RWPE1 (cell line): ENCODE measurements around the gene ACP7.
"Not testable (repeated sequence)": the region's sequence is repeated elsewhere in the genome, so short reads cannot be mapped to it uniquely, and the experiment has no call there.

Source experiments
- CTCF ChIA-PET: fragments of 350-600 bp; sonication (Branson Sonifier 250); formaldehyde crosslinking; extraction: SDS; loops from one replicate; lab custom pipeline; 2021; lab: Yijun Ruan, JAX
- POLR2A ChIA-PET: fragments of 400-600 bp; formaldehyde crosslinking; extraction: SDS; loops from one replicate; lab custom pipeline; 2020; ENCODE audit warnings: antibody characterized with exemption; ENCODE audit not compliant: low non-redundant PET; lab: Yijun Ruan, JAX
- DNase-seq: peaks from one replicate; pipeline ENCODE4 v3.0.0; 2012; ENCODE audit warnings: low spot score
- H3K27ac ChIP-seq: fragments of 450-650 bp; 2 replicates; pipeline ENCODE4 v1.5.1; 2017
- TF ChIP-seq, protein P1 (sequence below): fragments of 450-650 bp; conservative IDR thresholded peaks from 2 replicates; pipeline ENCODE4 v1.5.1; 2017; ENCODE audit warnings: low read depth, mild to moderate bottlenecking

The ACP7 gene

DNA sequence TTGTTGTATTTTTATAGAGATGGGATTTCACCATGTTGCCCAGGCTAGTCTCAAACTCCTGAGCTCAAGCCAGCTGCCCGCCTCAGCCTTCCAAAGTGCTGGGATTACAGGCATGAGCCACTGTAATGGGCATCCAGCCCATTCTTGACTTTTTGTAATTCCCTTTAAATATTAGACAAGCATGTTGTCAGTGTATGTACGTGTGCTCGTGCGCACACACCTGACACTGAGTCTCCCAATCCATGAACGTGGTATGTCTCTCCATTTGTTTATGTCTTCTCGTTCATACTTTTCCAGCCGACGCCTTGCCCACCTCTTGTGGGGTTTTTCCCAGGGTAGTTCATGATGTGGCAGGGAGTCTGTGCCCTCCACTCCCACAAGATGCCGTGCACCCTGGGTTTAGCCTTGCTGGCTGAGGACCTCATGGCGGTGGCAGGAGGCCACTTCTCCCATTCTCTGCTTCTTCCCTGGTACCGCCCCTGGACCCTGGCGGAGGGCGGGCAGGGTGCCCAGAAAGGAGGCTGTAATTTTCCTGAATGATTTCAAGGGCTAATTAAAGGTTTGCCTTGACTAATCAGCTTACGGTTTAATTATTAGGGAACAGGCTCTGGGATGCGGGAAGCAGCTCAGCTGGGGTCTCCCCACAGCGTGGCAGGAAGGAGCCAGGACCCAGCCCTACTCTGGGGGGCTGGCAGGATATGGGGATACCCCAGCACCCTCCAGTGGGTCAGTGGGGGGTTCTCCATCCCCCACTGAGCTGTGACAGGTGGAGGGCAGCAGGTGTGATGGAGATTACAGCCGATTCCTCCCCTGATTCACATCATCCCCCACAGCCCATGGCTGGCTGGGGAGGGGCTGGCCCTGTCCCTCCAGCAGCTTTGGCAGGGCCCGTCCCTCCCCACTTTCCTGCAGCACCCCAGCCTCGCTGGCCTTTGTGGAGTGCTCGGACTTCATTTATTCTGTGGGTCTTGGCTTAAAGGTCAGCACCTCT, 54.3 kb downstream of the ACP7 start:
- TF ChIP-seq, protein P1, sequence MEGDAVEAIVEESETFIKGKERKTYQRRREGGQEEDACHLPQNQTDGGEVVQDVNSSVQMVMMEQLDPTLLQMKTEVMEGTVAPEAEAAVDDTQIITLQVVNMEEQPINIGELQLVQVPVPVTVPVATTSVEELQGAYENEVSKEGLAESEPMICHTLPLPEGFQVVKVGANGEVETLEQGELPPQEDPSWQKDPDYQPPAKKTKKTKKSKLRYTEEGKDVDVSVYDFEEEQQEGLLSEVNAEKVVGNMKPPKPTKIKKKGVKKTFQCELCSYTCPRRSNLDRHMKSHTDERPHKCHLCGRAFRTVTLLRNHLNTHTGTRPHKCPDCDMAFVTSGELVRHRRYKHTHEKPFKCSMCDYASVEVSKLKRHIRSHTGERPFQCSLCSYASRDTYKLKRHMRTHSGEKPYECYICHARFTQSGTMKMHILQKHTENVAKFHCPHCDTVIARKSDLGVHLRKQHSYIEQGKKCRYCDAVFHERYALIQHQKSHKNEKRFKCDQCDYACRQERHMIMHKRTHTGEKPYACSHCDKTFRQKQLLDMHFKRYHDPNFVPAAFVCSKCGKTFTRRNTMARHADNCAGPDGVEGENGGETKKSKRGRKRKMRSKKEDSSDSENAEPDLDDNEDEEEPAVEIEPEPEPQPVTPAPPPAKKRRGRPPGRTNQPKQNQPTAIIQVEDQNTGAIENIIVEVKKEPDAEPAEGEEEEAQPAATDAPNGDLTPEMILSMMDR, result no peak
- POLR2A ChIA-PET, result interaction anchor here (0.5 to 0.6 kb wide), 2 partner anchors 781 to 1126 kb away, joined by 3 to 5 read pairs; no protein-coding TSS in a partner anchor
- no peak for DNase-seq
- CTCF ChIA-PET, result no interaction called here
- peak overlapping the region; percentile 50; the same call in 1 of the 2 replicates for H3K27ac ChIP-seq

DNA sequence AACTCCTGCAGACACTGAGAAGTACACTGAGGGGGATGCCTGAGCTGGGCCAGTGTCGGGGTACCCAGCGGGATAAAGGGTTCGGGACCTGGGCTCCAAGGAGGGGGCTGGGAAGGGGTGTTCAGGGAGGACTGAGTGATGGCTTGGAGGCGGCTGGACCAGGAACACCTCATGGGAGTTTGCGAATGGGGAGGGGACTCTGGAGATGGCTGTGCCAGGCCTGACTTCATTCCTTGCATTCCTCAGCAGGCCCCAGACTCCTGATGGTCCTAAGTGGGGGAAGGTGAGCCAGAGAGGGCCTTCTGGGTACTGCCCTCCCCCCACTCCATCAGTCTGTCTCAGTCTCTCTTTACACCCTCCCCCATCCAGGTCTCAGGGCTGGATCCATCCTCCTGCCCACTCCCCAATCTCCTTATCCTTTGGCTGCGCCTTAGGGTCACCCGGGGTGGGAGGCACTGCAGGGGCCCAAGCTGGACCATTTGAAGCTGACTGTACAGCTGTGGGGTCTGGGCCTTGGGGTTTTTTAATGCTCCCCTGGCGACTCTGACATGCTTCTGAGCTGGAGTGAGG, 55.2 kb downstream of the ACP7 start:
- ChIA-PET CTCF (no interaction called here), POLR2A (interaction anchor here (0.5 kb wide), 1 partner anchor 782 kb away, joined by 5 read pairs; no protein-coding TSS in a partner anchor)
- TF ChIP-seq, protein P1, result no peak
- H3K27ac ChIP-seq, result peak overlapping the region; percentile 17; the same call in 1 of the 2 replicates
- no peak for DNase-seq

DNA sequence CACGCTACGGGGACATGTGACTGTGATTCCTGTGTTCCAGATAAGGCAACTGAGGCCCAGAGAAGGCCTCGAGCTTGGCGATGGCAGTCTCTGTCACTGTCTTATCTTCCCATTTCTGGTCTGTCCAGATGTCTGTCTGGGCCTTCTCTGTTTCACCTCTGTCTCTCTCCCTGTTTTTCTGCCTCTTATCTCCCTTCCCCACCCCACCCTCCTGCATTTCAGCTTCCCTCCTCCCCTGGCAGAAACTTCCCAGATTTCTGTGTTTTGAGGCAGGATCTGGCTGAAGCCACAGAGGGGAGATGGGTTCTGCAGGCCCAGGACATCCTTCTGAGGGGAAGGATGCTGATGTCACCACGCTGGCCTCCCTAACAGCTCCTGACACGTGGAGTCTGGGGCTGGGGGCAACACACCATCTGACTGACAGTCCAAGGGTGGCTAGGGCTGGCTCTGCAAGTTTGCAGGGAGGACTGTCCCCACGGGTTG, 55.8 kb downstream of the ACP7 start:
- TF ChIP-seq, protein P1, result no peak
- ChIA-PET POLR2A (no interaction called here), CTCF (no interaction called here)
- H3K27ac ChIP-seq, result peak overlapping the region; percentile 17
- DNase-seq, result no peak

DNA sequence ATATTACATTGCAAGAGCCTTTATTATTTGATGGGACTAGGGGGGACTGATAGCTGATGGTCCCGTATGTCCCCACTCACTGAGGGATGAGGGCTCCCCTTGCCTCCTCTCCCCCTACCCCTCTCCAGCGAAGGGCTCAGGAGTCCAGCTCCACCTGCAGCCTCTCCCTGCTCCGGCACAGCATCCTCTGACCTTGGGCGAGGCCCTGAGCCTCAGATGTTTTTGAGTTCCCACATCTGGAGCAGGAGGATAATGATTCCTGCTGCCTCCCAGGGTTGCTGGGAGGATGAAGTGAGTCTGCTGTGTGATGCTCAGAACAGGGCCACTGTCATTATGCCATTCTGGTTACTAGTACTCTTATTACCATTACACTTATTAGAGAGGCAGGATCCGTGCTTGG, 56.4 kb downstream of the ACP7 start:
- DNase-seq, result no peak
- H3K27ac ChIP-seq, result peak overlapping the region; percentile 17
- ChIA-PET POLR2A (no interaction called here), CTCF (no interaction called here)
- TF ChIP-seq, protein P1, result no peak

DNA sequence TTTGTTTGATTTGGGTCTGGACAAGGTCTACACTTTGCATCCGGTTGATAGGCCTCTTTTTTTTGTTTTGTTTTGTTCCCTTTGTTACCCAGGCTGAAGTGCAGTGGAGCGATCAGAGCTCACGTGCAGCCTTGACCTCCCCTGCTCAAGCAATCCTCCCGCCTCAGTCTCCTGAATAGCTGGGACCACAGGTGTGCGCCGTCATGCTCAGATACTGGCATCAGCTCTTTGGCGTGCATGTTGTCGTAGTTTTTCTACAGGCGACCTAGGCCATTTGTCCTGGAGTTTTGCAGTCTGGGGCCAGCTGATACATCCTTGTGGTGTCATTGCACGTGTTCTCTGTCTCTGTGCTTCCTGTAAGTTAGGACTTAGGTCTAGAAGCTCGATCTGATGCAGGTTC, 57.8 kb downstream of the ACP7 start:
- POLR2A ChIA-PET, result no interaction called here
- DNase-seq, result no peak
- H3K27ac ChIP-seq, result no peak overlapping the region
- TF ChIP-seq, protein P1, result no peak
- CTCF ChIA-PET, result no interaction called here

DNA sequence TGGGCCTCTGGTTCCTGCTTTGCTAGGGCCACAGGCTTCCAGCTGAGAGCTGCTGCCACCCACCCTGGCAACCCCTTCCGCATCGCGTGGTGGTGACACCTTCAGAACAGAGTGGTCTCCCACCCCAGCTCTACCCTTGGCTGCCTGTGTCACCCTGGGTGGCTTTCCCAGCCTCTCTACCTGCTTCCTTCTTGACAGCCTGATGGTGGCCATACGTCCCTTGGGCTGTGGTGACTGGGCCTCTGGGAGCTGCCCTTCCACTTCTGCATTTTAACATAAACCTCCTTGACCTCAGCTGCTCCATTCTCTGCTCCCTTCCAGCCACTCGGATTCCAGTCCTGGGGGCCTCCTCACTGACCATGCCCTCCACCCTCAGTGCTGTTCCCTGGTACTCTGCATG, 58.5 kb downstream of the ACP7 start:
- ChIA-PET POLR2A (no interaction called here), CTCF (no interaction called here)
- no peak overlapping the region; the same call in 1 of the 2 replicates for H3K27ac ChIP-seq
- TF ChIP-seq, protein P1, result no peak
- no peak for DNase-seq

DNA sequence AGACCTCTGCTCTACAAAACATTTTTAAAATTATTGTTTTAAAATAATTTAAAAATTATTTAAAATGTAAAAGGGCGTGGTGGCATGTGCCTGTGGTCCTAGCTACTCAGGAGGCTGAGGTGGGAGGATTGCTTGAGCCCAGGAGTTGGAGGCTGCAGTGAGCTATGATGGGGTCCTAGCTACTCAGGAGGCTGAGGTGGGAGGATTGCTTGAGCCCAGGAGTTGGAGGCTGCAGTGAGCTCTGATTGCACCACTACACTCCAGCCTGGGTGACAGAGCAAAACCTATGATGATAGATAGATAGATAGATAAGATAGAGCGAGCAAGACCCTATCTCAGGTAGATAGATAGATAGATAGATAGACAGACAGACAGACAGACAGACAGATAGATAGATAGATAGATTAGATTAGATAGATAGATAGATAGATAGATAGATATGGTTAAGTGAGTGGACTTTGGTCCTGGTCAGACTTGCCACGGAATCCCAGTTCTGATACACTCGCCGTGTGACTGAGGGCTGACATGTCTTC, 59.7 kb downstream of the ACP7 start:
- DNase-seq, CTCF ChIA-PET, POLR2A ChIA-PET: not testable (repeated sequence)
- H3K27ac ChIP-seq, result peak overlapping the region; percentile 34
